HG03575 (cell line): ENCODE data around the gene HINFP.

Experiments
- ATAC-seq: cut with Tn5 transposase; IDR thresholded peaks from one replicate; pipeline ENCODE4 v1.9.1; 2021; ENCODE audit not compliant: unreplicated experiment, insufficient number of reproducible peaks, low FRiP score; ENCODE audit errors: extremely low read depth

Gene HINFP, protein sequence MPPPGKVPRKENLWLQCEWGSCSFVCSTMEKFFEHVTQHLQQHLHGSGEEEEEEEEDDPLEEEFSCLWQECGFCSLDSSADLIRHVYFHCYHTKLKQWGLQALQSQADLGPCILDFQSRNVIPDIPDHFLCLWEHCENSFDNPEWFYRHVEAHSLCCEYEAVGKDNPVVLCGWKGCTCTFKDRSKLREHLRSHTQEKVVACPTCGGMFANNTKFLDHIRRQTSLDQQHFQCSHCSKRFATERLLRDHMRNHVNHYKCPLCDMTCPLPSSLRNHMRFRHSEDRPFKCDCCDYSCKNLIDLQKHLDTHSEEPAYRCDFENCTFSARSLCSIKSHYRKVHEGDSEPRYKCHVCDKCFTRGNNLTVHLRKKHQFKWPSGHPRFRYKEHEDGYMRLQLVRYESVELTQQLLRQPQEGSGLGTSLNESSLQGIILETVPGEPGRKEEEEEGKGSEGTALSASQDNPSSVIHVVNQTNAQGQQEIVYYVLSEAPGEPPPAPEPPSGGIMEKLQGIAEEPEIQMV

DNA sequence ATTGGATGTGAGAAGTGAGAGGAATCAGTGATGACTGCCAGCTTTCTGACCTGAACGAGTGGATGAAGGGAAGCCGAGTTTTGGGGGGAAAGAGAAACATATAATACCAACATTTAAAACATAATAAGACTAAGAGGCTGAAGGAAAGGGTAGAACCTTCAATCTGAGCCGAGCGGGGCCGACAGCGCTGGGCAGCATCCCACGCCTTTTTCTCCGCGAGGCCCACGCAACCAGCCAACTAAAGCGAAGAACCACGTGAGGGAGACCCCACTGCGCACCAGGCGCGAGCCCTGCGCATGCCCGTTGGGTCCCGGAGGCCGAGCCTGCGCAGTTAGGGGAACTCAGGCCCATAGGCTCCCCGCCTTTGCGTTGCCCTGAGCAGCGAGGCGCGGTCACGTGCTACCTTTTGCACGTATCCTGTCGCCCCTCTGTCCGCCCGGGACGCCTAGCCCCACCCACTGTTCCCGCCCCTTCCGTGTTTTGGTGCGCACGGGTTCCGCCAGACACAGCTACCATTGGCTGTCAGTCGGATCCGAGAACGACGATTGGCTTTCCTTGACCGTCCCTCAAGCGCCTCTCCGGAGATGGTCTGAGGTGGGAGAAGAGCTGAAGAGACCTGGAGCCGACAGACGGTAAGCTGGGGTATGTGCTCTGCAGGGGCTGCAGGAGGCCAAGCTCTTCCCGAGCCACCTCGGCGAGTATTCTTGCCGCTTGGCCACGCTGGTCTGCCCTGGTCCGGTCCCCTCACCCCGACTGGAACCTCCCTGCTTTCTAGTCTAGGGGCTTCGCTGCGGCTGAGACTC lies at the start of gene HINFP:
HINFP (plus strand) TSS at position 573 of the 803 bp plus-strand sequence. CDS start 5,365 bp downstream, outside the sequence.
- peak; percentile 75 for ATAC-seq

DNA sequence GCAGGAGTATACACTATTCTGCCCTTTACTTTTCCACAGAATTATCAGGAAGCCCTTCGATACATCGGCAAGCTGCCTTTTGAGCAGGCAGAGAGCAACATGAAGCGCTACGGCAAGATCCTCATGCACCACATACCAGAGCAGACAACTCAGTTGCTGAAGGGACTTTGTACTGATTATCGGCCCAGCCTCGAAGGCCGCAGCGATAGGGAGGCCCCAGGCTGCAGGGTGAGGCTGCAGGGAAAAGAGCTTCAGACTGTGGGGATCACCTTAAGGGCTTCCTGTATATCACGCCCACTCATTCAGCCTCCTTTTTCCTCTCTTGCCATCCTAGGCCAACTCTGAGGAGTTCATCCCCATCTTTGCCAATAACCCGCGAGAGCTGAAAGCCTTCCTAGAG lies 43.5 kb upstream of the HINFP start:
- no peak for ATAC-seq

DNA sequence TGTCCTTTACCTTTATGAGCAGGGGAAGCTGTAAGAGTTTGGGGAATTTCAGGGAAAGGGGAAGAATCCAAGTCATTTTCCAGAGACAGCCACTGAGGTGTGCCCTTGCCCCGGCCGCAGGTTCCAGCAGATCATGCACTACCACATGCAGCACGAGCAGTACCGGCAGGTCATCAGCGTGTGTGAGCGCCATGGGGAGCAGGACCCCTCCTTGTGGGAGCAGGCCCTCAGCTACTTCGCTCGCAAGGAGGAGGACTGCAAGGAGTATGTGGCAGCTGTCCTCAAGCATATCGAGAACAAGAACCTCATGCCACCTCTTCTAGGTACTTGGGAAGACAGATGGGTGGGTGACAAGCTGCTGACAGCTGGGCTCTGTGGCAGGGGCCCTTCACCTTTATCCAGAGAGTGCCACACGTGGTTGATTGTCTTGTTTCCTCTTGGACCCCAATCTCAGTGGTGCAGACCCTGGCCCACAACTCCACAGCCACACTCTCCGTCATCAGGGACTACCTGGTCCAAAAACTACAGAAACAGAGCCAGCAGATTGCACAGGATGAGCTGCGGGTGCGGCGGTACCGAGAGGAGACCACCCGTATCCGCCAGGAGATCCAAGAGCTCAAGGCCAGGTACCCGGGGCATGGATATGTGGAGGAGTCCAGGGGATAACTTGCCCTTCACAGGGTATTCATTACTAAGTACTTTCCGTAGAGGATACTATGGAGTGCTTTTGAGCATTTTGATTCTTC lies 42.5 kb upstream of the HINFP start:
- no peak for ATAC-seq

DNA sequence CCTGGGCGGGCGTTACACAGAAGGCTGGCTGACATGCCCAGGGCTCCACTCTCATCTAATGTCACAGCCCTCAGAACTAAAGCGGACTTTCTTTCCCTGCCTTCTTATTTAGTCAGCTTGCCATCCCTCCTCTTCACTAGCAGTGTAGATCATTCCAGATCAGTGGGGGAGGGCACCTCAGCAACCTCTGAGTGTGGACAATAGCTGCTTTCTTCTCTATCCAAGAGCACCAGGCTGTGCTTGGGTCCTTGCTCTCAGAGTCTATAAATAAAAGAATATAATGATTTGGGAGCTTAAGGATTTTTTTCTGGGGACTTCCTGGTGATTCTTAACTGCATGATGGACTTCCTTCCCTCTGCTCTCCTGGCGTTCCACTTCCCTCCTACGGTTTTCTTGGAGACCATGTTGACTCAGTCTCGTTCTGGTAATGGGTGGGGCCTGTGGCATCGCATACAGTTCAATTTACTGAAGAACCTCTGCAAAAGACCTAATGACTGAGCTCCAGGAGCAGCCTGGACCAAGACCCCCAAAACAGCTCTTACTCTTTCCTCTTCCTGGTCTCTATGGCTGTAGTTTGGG lies 39.6 kb upstream of the HINFP start:
- no peak for ATAC-seq

DNA sequence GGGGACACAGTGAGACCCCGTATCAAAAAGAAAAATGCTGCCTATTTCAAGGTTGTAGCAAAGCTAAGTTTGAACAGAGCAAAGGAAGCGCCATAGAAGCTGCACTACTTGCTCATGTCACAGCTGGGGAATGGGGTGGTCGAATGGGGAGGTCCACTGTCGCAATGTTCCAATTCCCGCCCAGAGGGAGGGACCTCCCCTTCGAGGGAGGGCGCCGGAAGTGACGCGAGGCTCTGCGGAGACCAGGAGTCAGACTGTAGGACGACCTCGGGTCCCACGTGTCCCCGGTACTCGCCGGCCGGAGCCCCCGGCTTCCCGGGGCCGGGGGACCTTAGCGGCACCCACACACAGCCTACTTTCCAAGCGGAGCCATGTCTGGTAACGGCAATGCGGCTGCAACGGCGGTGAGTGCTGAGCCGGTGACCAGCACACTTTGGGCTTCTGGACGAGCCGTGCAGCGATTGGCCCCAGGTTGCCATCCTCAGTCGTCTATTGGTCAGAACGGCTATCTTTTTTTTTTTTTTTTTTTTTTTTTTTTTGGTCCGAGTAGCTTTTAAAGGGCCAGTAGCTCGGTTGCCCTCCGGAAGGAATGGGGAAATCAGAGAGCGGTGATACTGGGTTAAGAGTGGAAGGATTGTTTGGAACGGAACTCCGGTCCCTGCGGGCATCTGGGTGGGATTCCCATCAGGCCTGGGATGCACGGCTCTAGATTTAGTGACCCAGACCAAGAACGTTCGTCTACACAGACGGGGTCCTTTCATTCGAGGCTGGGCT lies 36.5 kb upstream of the HINFP start, which contains the start of gene HMBS:
HMBS (plus strand) TSS at position 219 of the 774 bp plus-strand sequence; CDS start at position 372, 153 bp downstream.
- peak; percentile 50 for ATAC-seq

DNA sequence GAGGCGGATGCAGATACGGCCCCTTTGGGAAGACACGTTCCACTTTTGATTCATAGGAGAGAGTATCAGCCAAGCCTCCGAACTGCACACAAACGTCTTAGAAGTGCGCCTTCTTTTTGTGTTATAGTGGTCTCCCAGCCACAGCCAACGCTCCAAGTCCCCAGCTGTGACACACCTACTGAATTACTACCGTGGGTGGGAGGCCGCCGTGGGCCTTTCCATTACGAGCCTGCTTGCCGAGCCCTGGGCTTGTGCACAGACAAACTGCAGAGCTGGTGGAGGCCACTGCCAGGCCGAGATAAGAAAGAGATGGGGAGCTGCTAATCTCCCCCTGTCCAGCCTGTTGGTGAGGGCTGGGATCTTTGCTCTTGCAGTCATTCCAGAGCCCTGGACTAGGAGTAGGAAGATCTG lies 35.9 kb upstream of the HINFP start:
- ATAC-seq = no peak

DNA sequence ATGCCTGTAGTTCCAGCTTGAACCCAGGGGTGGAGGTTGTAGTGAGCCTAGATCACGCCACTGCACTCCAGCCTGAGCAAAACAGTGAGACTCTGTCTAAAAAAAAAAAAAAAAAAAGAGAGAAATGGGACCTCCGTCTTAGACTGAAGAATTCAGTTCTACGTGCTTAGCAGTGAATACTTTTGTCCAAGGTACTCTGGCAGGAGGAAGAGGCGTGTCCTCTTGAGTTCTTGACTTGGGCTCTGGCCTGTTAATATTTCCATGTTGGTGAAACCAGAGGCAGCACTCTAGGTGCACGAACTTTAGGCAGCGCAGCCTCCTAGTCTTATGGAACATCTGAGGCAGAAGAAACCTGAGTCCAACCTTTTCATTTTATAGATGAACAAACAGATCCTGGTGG lies 34.3 kb upstream of the HINFP start:
- no peak for ATAC-seq

DNA sequence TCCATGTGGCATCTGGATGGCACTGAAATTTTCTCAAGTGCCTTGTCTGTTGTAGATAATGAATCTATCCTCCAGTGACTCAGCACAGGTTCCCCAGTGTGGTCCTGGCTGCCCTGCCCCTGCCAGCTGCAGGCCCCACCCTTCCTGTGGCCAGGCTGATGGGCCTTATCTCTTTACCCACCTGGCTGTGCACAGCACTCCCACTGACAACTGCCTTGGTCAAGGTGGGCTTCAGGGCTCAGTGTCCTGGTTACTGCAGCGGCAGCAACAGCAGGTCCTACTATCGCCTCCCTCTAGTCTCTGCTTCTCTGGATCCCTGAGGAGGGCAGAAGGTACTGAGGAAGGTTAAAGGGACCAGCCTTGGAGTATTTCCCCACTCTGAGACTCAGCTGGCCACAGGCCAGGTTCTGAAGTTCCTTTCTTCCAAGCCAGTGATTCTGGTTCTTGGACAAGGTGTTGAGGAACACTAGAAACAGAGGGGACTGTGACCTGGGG lies 33.6 kb upstream of the HINFP start:
- no peak for ATAC-seq

DNA sequence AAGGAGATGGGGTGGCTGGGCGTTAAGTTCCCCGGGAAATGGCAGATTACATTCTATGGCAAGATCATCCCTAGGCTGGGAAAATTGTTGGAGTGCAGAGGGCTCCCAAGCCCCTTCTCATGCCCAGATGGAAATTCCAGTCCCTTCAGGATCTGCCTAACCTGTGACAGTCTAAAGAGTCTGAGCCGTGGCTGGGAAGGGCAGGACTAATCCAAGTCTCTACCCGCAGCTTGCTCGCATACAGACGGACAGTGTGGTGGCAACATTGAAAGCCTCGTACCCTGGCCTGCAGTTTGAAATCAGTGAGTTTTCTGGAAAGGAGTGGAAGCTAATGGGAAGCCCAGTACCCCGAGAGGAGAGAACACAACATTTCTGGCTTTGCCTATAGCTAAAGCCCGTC lies 33.0 kb upstream of the HINFP start:
- no peak for ATAC-seq

DNA sequence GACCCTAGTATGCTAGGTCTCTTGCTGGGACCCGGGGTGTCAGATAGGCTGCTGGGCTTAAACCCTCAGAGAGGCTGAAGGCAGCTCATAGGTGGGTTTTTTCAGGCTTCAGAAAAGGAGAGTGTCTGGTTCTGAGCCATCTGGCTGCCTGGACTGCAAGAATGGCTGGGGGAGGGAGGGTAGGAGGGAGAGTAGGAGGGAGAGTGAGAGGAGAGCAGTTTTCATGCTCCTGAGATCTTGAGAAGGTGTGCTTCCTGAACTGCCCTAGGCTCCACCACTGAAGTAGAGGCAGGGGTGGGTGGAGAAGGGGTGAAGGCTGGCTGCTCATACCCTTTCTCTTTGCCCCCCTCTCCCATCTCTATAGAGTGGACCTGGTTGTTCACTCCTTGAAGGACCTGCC lies 32.1 kb upstream of the HINFP start:
- ATAC-seq = no peak

DNA sequence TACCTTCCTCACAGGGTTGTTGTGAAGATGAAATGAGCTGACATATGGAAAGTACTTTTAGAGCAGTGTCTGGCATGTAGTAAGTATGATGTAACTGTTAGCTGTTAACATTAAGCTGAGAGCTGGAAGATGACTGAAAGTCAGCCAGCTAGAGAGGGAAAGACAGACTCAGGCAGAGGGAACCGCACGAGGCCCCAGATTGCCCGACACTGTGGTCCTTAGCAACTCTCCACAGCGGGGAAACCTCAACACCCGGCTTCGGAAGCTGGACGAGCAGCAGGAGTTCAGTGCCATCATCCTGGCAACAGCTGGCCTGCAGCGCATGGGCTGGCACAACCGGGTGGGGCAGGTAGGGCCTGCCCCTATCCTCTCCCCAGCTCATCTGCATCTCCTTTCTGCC lies 30.2 kb upstream of the HINFP start:
- ATAC-seq = no peak

DNA sequence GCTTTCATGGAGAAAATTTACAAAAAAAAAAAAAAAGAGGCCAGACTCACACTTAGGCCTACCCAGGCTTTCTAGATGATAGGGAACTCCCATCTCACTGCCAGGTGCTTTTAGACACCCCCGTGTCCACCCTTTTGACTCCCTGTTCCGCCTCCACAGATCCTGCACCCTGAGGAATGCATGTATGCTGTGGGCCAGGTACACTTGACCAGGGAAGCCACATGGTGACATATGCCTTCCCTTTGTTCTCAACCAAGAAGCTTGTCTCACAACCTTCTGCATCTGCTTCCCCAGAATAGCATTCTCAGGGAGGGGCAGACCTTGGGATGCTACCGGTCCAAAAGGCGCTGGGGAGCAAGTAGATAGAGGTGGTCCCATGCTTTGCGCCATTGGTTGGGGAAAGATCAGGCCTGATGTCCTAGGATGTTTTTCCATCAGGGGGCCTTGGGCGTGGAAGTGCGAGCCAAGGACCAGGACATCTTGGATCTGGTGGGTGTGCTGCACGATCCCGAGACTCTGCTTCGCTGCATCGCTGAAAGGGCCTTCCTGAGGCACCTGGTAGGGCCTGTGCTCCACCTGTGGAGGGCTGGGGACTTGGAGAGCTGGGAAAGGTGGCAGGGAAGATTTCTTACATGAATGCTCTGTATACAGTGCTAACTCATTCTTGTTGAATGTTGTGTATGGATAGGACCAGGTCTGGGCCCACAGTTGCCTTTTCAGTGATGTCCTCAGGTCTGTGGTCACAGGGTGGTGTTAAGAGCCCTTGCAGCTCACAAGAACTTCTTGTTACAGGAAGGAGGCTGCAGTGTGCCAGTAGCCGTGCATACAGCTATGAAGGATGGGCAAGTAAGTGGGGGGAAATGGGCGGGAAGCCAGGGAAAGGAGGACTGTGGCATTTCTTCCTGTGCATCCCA lies 29.2 kb upstream of the HINFP start:
- no peak for ATAC-seq

DNA sequence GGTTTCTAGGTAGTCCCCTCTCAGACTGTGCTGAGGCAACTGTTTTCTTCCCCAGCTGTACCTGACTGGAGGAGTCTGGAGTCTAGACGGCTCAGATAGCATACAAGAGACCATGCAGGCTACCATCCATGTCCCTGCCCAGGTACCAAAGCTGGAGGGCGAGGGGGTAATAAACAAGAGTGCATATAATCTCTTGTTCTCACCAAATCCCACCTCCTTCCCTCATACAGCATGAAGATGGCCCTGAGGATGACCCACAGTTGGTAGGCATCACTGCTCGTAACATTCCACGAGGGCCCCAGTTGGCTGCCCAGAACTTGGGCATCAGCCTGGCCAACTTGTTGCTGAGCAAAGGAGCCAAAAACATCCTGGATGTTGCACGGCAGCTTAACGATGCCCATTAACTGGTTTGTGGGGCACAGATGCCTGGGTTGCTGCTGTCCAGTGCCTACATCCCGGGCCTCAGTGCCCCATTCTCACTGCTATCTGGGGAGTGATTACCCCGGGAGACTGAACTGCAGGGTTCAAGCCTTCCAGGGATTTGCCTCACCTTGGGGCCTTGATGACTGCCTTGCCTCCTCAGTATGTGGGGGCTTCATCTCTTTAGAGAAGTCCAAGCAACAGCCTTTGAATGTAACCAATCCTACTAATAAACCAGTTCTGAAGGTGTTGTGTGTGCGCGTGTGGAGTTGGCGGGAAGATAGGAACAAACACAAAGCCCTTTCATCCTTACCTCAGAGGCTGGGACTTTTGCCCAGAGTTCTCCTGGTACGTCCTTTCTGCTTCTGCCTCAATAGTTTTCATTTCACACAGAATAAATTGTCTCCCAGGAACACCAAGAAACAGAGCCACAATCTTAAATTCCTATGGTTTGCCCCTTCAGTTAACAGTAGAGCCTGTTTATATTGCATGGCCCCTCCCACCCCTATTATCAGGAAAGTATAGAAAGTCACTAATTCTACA lies 28.2 kb upstream of the HINFP start:
- no peak for ATAC-seq

DNA sequence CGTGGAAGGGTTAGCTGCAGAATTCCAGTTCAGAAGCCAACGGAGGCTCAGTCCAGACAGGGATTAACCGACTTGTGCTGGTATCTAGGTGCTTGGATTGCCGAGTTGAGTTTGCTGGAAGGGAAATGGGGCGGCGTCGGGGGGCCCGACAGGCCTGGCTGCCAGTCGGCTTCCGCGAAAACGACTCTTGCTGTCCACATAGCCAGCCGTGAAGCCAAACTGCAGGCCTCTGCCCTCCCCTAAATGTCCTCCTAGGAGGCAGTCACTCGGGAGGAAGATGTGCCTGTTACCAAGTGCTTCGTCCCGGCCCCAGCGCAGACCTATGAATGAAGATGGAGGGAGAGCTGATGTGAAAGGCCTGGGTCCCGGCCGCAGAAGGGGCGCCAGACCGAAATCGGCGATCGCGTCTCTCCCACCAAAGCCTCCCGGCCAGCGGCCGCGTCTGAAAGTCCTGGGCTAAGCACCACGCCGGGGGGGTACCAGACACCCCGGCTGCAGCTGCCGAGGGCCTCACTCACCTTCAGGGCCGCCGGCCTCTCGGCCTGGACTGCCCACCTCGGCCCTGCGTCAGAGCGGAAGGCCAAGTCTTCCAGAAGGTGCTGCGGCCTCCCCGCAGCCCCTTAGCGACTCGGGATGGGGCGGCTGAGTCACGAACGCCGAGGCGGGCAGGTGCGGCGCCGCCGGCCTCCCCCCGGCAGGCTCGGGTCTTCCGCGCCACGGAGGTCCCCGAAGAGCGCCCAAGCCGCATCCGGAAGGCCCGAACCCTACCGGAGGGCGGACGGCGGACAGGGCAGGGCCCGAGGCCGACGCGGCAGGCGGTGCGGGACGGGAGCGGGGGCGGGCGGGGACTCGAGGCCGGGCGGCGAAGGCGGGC lies 27.2 kb upstream of the HINFP start:
- ATAC-seq = no peak

DNA sequence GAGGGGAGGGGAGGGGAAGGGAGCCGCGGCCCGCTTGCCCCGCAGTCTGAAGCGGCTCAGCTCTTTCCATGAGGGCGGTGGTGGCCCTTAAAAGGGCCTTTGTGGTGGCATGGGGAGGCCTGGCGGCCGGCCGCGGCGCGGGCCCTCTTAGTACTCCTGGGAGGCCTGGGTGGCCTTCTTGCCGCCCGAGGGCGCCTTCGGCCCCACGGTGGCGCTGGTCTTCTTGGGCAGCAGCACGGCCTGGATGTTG lies 26.6 kb upstream of the HINFP start:
- no peak for ATAC-seq
